HEK293T (cell line): ENCODE measurements around the gene CLK1.

Experiments
- CTBP1 ChIP-seq: fragments of 450-650 bp; IDR thresholded peaks from 2 replicates; pipeline ENCODE4 v1.6.1; 2016; ENCODE audit warnings: borderline replicate concordance
- FOXA1 ChIP-seq: fragments of 450-650 bp; IDR thresholded peaks from 2 replicates; pipeline ENCODE4 v1.6.1; 2016; ENCODE audit warnings: mild to moderate bottlenecking
- PKNOX1 ChIP-seq: fragments of 450-650 bp; IDR thresholded peaks from 2 replicates; pipeline ENCODE4 v1.6.1; 2016

DNA sequence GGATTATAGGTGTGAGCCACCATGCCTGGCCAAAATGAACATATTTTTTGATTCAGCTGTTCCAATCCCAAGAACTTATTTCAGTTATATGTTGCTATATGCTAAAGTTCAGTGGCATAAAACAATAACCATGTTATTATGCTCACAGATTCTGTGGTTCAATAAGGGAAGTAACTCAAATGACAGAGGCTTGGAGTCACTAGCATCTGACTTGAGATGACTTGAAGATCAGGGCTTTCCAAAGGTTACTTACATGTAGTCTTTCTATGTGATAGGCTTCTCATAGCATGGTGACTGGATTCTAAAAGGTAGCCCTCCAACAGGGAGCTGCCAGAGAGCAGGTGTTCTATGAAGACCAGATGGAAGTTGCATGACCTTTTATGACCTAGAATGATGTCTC lies 17.2 kb downstream of the CLK1 start:
- TF ChIP-seq PKNOX1 (no peak), FOXA1 (no peak), CTBP1 (no peak)
